Activated naive CD4-positive, alpha-beta T cell treated with anti-CD3 and anti-CD28 coated beads, Interleukin-2, amount 50 U/mL, for 24 hours (primary cell): Measurements from ENCODE around the gene MOB3A.

Experiments
- H3K27ac Mint-ChIP-seq: one replicate; pipeline ENCODE4 v1.8.0; 2021; ENCODE audit warnings: mild to moderate bottlenecking, mixed read lengths
- H3K27me3 Mint-ChIP-seq: one replicate; pipeline ENCODE4 v1.8.0; 2021; ENCODE audit warnings: mixed read lengths
- H3K36me3 Mint-ChIP-seq: one replicate; pipeline ENCODE4 v1.8.0; 2021; ENCODE audit warnings: mixed read lengths
- H3K4me1 Mint-ChIP-seq: one replicate; pipeline ENCODE4 v1.8.0; 2021; ENCODE audit warnings: mixed read lengths
- H3K4me3 Mint-ChIP-seq: one replicate; pipeline ENCODE4 v1.8.0; 2021; ENCODE audit warnings: mild to moderate bottlenecking, mixed read lengths
- H3K9me3 Mint-ChIP-seq: one replicate; pipeline ENCODE4 v1.8.0; 2021; ENCODE audit warnings: mixed read lengths

The MOB3A gene

DNA sequence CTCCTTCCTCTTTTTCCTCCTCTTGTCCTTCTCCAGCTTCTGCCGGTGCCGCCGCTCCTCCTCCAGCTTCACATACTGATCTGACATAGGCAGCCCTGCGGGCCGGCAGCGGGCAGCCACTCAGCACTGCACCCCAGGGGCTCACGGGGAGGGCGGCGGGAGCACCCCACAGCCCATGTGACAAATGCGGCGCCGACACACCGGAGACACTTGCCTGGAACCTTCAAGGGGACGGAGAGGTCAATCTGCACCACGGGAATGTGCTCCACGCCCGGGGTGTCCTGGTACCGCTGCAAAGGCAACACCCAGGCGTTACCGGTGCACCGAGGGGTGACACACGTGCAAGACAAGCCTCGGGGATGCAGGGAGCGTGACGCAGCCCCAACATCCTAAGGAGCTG lies 19.2 kb upstream of the MOB3A start:
- no peaks in the 10 kb centered on the region for H3K27me3 Mint-ChIP-seq
- peaks cover 6% of the 10 kb centered on the region for H3K36me3 Mint-ChIP-seq
- peaks cover 5% of the 10 kb centered on the region for H3K4me1 Mint-ChIP-seq
- H3K9me3 Mint-ChIP-seq, result no peaks in the 10 kb centered on the region
- H3K4me3 Mint-ChIP-seq, result no peak overlapping the region
- H3K27ac Mint-ChIP-seq, result no peak overlapping the region

DNA sequence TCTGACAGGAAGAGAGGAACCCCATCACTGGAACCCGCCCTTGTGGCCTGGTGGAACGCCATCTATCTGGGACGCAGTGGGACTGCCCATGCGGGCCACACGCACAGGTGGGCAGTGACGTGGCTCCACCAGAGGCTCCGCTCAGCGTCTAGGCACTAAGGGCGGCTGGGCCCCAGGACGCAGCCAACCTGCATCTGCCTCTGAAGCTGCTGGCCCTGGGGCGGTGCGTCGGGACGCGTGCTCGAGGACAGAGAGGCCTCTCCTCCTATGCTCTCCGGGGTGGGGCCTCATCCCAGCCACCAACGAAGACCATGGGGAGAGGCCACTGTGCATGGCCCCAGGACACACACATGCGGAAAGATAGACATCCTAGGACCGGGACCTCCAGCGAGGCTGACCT lies 18.7 kb upstream of the MOB3A start:
- no peaks in the 10 kb centered on the region for H3K27me3 Mint-ChIP-seq
- peaks cover 6% of the 10 kb centered on the region for H3K36me3 Mint-ChIP-seq
- H3K9me3 Mint-ChIP-seq, result no peaks in the 10 kb centered on the region
- H3K27ac Mint-ChIP-seq, result no peak overlapping the region
- H3K4me1 Mint-ChIP-seq, result peaks cover 5% of the 10 kb centered on the region
- no peak overlapping the region for H3K4me3 Mint-ChIP-seq

DNA sequence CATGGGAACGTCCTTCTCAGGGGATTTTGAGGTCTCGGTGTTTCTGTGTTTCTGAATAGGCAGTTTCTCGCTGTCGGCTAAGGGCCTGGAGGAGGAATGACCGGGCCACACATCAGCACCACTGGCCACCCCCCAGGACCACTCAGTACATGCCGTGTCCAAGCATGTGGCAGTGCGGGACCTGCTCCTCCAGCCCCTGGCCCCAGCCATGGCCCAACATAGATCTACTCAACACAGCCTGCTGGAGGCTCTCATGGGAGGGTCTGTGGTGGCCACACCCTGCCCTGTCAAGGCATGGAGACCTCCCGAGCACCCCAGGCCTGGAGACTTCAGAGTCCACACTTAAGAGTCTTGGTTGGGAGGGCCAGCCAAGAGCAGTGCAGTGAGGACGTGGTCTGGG lies 18.1 kb upstream of the MOB3A start:
- Mint-ChIP-seq H3K9me3 (no peaks in the 10 kb centered on the region), H3K27me3 (no peaks in the 10 kb centered on the region), H3K4me3 (no peak overlapping the region), H3K27ac (no peak overlapping the region), H3K36me3 (peaks cover 7% of the 10 kb centered on the region), H3K4me1 (peaks cover 5% of the 10 kb centered on the region)

DNA sequence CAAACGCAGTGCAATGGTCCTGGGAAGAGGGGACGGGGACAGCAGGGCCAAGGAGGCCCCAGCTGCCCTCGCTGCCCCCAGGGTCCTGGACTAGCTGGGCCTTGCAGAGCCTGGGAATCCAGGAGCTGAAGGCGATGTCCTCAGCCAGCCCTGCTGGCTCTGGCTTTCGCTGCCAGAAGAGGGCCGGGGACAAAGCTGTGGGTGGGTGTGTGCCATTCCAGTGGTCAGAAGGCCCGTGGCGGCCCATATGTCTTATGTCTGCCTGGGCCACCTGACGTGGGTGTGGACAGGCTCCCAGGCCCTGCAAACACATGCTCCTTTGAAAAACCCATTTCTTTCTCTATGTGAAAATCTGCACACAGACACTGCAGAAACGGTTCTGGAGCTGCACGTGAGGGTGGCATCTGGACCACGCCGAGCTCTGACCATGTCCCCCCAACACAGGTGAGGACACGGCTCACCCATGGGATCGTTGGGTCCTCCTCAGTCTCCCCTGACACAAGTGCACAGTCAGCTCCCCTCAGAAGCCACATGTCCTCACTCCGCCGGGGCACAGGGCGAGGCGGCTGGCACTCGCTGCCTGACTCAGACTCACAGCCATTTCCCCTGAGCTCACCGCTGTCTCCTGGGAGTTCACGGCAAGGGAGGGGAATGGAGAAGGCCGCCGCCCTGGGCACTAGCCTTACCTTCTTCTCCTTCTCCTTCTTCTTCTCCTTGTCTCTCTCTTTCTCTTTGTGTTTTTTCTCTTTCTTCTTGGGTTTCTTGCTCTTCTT lies 17.5 kb upstream of the MOB3A start:
- Mint-ChIP-seq H3K27me3 (no peaks in the 10 kb centered on the region), H3K36me3 (peaks cover 6% of the 10 kb centered on the region), H3K4me1 (peaks cover 5% of the 10 kb centered on the region), H3K4me3 (no peak overlapping the region), H3K9me3 (no peaks in the 10 kb centered on the region), H3K27ac (no peak overlapping the region)

DNA sequence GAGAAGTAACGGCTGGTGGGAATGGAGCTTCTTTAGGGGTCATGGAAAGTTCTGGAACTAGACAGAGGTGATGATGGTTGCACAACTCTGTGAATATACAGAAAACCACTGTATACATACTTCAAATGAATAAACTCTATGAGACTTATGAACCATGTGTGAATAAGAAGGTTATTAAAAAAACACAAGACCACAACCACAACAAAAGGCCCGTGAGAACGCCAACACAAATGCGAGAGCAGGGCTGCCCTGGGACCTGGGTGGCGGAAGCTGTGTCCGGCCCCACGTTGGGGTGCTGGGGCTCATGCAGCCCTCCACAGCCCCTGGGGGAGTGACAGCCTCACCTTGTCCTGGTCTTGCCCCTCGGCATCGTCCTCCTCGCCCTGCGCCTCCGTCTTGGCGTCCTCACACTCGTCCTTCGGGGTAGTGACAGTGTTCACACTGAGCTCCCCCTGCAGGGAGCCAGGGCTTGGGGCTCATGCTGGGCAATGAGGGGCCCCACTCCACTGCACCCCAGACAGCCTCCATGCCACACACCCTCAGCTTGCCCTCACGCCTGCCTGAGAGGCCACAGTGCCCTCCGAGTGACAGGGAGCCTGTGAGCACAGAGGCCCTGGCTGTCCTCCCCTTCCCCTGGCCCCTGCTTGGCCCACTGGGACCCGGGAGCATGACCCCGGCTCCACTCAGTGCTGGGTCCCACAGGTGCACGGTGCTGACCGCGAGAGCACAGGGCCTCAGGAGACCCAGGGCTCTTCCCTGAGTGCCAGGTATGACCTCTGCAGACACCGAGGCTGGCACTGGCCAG lies 16.6 kb upstream of the MOB3A start:
- Mint-ChIP-seq H3K9me3 (no peaks in the 10 kb centered on the region), H3K36me3 (peaks cover 8% of the 10 kb centered on the region), H3K4me3 (no peak overlapping the region), H3K27ac (peak overlapping the region; percentile 13), H3K4me1 (peaks cover 5% of the 10 kb centered on the region), H3K27me3 (no peaks in the 10 kb centered on the region)

DNA sequence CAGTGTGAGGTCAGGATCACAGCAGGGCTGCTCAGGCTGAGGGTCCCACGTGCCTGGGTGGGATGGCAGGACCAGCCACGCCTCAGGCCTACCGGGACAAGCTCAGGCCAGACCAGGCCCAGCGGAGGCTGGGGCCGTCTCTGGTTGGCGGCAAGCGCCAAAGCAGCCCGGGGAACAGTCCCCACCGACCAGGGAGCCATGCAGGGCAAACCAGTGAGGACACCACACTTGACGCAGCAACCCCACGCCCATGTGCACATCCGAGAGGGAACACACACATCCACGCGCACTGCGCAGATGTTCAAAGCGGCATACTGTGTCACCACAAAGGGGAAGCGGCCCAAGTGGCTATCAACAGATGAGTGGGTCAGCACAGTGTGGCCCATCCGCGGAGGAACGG lies 15.8 kb upstream of the MOB3A start:
- H3K36me3 Mint-ChIP-seq, result peaks cover 10% of the 10 kb centered on the region
- H3K27ac Mint-ChIP-seq, result no peak overlapping the region
- no peak overlapping the region for H3K4me3 Mint-ChIP-seq
- no peaks in the 10 kb centered on the region for H3K9me3 Mint-ChIP-seq
- no peaks in the 10 kb centered on the region for H3K27me3 Mint-ChIP-seq
- H3K4me1 Mint-ChIP-seq, result peaks cover 5% of the 10 kb centered on the region

DNA sequence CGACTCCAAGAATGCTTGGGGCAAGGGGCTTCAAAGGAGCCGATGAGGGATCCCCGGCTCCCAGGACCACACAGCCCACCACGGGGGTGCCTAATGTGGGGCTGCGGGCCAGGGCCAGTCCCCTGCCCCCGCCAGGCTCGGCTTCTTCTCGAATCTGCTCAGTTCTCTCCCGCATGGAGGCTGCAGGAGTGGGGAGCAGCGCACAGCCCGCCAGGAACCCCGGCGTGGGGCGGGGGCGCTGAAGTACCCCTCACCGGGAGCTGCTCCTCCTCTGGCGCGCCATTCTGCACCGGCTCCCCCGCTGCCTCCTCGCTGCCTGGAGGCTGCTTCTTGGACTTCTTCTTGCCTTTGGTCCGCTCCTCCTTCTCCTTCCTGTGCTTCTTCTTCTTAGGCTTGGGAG lies 15.3 kb upstream of the MOB3A start:
- Mint-ChIP-seq H3K27me3 (no peaks in the 10 kb centered on the region), H3K36me3 (peaks cover 12% of the 10 kb centered on the region), H3K27ac (no peak overlapping the region), H3K9me3 (no peaks in the 10 kb centered on the region), H3K4me1 (peaks cover 5% of the 10 kb centered on the region), H3K4me3 (no peak overlapping the region)

DNA sequence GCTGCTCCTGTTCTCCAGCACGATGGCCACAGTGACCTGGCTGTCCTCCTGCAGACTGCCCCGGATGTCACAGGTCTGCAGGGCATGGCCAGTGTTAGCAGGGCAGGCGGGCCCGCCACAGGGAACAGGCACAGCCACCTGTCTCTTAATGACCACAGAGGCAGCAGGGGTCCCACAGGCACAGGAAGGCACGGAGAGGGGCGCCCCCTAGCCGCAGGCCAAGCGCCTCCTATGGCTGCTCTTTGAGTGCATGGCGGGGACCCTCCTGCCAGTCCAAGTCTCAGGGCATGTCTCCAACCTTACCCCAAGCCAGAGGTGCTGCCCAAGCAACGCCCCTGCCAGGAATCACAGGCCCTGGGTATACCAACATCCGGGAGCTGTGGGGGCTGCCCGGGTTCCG lies 14.7 kb upstream of the MOB3A start:
- Mint-ChIP-seq H3K27ac (no peak overlapping the region), H3K27me3 (no peaks in the 10 kb centered on the region), H3K36me3 (peaks cover 12% of the 10 kb centered on the region), H3K4me3 (no peak overlapping the region), H3K9me3 (no peaks in the 10 kb centered on the region), H3K4me1 (peaks cover 5% of the 10 kb centered on the region)

DNA sequence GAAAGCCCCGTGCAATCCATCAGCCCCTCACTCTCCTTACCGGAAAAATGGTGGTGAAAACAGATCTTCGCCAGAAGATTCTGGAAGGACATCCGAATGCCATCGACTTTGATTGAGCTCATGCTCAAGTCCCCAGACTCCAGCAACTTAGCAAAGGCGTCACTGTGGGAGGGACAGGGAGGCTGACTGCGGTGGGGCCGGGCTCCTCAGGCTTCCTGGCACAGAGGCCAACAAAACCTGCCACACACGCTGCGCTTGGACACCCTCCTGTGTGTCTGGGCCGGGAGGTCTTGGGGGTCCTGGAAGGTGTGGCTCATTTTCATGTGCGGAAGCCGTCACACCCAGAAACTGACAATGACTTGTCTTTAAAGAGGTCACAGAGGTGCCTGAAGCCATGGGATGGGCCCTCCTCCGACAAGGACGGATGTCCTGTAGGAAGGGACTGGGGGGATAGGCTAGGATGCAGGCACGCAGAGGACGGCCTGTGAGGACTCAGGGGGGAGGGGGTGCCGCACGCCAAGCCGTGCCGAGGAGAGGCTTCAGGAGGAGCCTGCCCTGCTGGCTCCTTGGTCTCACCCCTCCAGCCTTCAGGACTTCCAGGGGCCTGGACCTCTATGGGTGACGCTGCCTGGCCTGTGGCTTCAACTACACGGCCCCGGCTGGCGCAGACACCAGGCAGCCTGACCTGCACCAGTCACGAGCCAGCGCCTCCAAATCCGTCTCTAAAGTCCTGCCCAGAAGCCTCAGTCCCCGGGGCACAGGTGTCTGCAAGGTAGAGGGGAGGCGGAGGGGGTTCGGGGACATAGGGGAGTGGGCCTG lies 13.1 kb upstream of the MOB3A start:
- Mint-ChIP-seq H3K4me3 (no peak overlapping the region), H3K4me1 (peaks cover 5% of the 10 kb centered on the region), H3K27ac (no peak overlapping the region), H3K36me3 (peaks cover 19% of the 10 kb centered on the region), H3K27me3 (no peaks in the 10 kb centered on the region), H3K9me3 (no peaks in the 10 kb centered on the region)

DNA sequence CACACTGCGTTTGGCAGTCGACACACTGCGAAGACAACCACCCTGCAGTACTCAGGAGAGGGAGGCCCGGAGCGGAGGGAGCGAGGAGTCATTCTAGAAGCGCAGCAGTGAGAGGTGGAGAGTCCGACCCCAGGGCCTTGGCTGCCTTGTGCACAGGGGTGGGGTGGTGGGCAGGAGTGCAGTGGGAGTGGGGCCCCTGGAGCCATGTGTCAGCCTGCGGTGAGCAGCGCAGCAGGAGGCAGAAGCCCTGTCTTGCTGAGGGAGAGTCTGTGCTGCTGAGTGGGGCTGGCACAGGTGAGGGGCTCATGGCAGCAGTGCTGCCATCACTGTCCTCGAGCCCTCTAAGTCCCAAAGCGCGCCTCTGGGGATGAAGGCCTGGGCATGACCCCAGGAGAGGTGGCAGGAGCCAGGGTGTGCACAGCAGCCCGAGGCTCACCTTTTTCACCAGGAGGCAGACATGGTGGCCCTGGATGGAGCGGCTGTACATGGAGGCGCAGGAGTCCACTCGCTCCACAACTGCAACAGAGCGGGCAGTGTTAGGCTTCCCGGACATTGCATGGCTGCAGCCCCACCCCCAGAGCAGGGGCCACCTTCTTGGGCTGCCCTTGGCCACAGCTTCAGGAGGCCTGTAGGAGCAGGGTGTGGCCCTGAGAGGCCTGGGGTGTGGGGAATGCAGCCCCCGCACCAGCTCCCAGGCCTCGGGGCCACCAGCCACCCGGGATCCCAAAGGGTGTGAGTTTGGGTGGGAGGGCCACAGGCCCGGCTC lies 12.3 kb upstream of the MOB3A start:
- peaks cover 21% of the 10 kb centered on the region for H3K36me3 Mint-ChIP-seq
- H3K27me3 Mint-ChIP-seq, result no peaks in the 10 kb centered on the region
- peaks cover 10% of the 10 kb centered on the region for H3K4me1 Mint-ChIP-seq
- no peak overlapping the region for H3K4me3 Mint-ChIP-seq
- H3K27ac Mint-ChIP-seq, result no peak overlapping the region
- H3K9me3 Mint-ChIP-seq, result no peaks in the 10 kb centered on the region

DNA sequence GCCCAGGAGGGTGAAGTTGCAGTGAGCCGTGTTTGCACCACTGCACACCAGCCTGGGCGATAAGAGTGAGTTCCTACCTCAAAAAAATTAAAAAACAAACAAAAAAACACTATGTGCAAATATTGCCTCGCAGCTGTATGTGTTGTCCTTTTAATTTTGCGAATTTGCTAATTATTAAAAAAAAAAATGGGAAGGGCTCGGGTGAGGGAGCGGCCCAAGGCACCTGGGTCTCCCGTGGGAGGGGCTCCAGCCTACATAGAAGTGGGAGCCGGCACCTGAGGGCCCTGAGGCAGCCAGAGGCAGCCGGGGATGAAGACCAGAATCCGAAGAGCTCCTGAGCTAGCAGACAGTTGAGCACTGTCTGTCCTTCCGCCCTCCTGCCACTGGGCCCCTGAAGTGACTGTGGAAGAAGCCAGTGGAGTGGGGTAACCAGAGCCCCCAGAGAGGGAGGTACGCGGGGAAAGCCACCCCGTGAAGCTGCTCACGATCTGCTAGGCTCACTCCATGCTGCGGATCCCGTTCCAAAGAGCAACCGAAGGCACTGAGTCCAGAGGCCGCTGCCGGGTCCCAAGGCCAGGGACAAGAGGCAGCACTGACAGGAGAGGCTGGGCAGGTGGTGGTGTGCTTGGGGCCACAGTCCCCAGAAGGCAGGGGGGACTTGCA lies 7.0 kb upstream of the MOB3A start:
- H3K27ac Mint-ChIP-seq, result no peak overlapping the region
- no peaks in the 10 kb centered on the region for H3K9me3 Mint-ChIP-seq
- H3K27me3 Mint-ChIP-seq, result no peaks in the 10 kb centered on the region
- H3K4me1 Mint-ChIP-seq, result peaks cover 6% of the 10 kb centered on the region
- no peak overlapping the region for H3K4me3 Mint-ChIP-seq
- H3K36me3 Mint-ChIP-seq, result peaks cover 21% of the 10 kb centered on the region

DNA sequence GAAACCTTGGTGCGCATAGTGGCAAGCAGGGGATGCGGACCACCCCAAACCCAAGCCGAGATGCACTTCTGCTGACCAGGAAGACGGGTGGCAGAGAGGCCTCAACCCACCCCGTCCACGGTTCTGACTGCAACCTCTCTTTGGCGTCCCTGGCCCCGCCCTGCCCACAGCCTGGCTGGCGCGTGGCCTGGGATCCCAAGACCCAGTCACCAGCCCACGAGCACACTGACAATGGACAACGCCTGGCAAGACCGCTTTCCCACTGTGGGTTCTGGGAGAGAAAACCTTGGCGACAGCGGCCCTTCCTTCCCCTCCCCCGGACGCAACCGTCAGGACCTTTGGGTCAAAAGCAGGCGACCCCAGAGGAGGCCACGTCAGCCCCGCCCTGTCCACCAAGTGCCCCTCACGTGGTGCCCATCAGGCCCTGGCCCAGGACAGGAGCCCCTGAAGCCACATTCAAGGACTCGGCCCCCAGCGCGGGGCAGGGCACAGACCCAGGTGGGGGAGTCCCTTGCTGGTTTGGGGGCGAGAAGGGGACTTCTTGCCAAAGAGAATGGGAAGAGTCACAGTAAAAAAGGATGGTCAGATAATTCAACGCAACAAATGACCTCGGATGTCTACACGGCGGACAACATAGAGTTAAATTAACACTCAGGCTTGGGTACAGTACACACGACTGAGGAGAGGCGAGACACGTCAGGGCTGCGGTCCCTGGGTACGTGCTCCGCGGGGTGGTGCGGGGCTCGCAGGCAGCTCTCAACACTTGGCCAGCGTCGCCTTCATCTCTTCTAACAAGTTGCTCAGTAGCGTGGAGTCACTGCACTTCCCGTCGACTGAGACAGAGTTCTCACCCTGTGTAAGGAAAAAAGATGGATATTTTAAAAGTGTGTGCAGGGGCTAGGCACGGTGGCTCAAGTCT lies 5.5 kb upstream of the MOB3A start:
- H3K4me1 Mint-ChIP-seq, result peaks cover 16% of the 10 kb centered on the region
- no peaks in the 10 kb centered on the region for H3K27me3 Mint-ChIP-seq
- no peaks in the 10 kb centered on the region for H3K9me3 Mint-ChIP-seq
- no peak overlapping the region for H3K27ac Mint-ChIP-seq
- H3K4me3 Mint-ChIP-seq, result no peak overlapping the region
- peaks cover 16% of the 10 kb centered on the region for H3K36me3 Mint-ChIP-seq

DNA sequence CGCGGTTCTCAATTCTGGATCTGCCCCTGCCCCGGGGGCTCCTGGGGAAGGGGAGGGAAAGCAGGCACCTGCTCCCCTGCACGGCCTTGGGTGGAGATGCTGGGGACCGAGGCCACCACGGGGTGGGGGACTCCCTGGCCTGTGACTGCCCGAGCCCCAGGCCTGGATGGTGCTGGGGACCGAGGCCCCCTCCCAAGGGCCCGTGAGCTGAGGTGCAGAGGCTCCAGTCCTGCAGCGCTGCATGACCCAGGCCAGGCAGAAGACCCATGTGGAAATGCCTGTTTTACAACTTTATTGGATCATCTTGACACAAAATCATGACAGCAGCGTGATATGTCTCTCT lies 4.6 kb upstream of the MOB3A start:
- Mint-ChIP-seq H3K4me3 (no peak overlapping the region), H3K4me1 (peaks cover 16% of the 10 kb centered on the region), H3K36me3 (peaks cover 14% of the 10 kb centered on the region), H3K27me3 (no peaks in the 10 kb centered on the region), H3K9me3 (no peaks in the 10 kb centered on the region), H3K27ac (no peak overlapping the region)
